Astrocyte (in vitro differentiated cells and primary cell): Measurements from ENCODE around the gene CNTNAP5.

ENCODE experiments used
- EZH2 ChIP-seq: IDR thresholded peaks from 2 replicates; pipeline ENCODE4 v1.6.1; 2012; ENCODE audit warnings: mild to moderate bottlenecking, low read length, inconsistent platforms; ENCODE audit not compliant: insufficient read depth
- TF ChIP-seq, protein P1 (sequence below): IDR thresholded peaks from 2 replicates; pipeline ENCODE4 v1.5.1; 2011; ENCODE audit warnings: low read depth, mild to moderate bottlenecking, inconsistent platforms, low read length, moderate library complexity; ENCODE audit not compliant: insufficient read depth

DNA sequence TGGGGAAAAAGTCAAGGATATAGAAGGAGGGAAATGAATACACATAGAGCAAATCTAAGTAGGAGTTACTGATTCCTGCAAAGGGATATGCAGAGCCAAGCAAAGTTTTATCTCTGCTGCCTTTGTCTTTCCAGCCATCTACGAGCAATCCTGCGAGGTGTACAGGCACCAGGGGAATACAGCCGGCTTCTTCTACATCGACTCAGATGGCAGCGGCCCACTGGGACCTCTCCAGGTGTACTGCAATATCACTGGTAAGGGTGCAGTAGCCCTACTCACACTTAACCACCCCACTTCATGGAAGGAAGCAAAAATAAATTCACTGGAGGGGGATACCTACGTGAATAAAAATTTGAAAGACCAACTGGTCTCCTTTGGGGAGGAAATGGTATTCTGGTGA lies 584.6 kb downstream of the CNTNAP5 start:
- TF ChIP-seq, protein P1, sequence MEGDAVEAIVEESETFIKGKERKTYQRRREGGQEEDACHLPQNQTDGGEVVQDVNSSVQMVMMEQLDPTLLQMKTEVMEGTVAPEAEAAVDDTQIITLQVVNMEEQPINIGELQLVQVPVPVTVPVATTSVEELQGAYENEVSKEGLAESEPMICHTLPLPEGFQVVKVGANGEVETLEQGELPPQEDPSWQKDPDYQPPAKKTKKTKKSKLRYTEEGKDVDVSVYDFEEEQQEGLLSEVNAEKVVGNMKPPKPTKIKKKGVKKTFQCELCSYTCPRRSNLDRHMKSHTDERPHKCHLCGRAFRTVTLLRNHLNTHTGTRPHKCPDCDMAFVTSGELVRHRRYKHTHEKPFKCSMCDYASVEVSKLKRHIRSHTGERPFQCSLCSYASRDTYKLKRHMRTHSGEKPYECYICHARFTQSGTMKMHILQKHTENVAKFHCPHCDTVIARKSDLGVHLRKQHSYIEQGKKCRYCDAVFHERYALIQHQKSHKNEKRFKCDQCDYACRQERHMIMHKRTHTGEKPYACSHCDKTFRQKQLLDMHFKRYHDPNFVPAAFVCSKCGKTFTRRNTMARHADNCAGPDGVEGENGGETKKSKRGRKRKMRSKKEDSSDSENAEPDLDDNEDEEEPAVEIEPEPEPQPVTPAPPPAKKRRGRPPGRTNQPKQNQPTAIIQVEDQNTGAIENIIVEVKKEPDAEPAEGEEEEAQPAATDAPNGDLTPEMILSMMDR: no peak
- no peak for TF ChIP-seq EZH2
